Breast epithelium (tissue), 4 donors: ENCODE measurements around the gene OTUD5. TPM values are rescaled to one million over a fixed set of nuclear protein-coding genes. Genes with fewer than 3 reads are reported as not detected.

Experiments
- DNase-seq, 2 donors: peaks; one replicate each; pipeline ENCODE4 v3.0.0-alpha.2; 2019; ENCODE audit warnings: low spot score in 2 of 2
- H3K27ac ChIP-seq, 2 donors: fragments of 200-600 bp; sonication (generic) in 1 of 2; one replicate each; pipeline ENCODE4 v1.5.1; 2016 to 2019; ENCODE audit warnings: mild to moderate bottlenecking in 1 of 2
- H3K27me3 ChIP-seq, 2 donors: fragments of 200-600 bp; sonication (generic) in 1 of 2; one replicate each; pipeline versions ENCODE4 v1.5.1 to v1.6.0; 2017 to 2019; ENCODE audit warnings: control low read depth in 1 of 2, mild to moderate bottlenecking in 1 of 2
- H3K36me3 ChIP-seq: fragments of 200-600 bp; one replicate; pipeline ENCODE4 v1.5.1; 2019
- H3K4me1 ChIP-seq, 2 donors: fragments of 200-600 bp; sonication (generic); one replicate each; pipeline ENCODE4 v1.5.1; 2016 to 2019; ENCODE audit warnings: control low read depth in 1 of 2
- H3K4me3 ChIP-seq, 3 donors: fragments of 200-600 bp; sonication (generic); 1 replicate in 2 of 3; 2 replicates in 1 of 3; pipeline ENCODE4 v1.5.1; 2016 to 2019; ENCODE audit warnings: mild to moderate bottlenecking in 3 of 3, moderate library complexity in 2 of 3
- H3K9me3 ChIP-seq, 2 donors: fragments of 200-600 bp; sonication (generic) in 1 of 2; one replicate each; pipeline ENCODE4 v1.5.1; 2016 to 2019; ENCODE audit warnings: control low read depth in 1 of 2
- CTCF ChIP-seq, 3 donors: fragments of 450-650 bp; IDR thresholded peaks; one replicate each; pipeline ENCODE4 v1.5.1; 2016 to 2017; ENCODE audit warnings: antibody characterized with exemption in 3 of 3, mild to moderate bottlenecking in 3 of 3, moderate library complexity in 3 of 3
- POLR2A ChIP-seq: fragments of 450-650 bp; IDR thresholded peaks from one replicate; pipeline ENCODE4 v1.6.1; 2016; ENCODE audit warnings: antibody characterized with exemption, mild to moderate bottlenecking, moderate library complexity
- POLR2AphosphoS5 ChIP-seq, 3 donors: sonication (generic); formaldehyde crosslinking; IDR thresholded peaks; one replicate each; pipeline ENCODE4 v1.6.1; 2017; ENCODE audit warnings: antibody characterized with exemption in 3 of 3
- intact Hi-C: fragments of 100-400 bp; cut with DNase I; formaldehyde crosslinking; loops from one replicate; pipeline ENCODE4 v1.15.1; 2023; ENCODE audit warnings: low total_unique reads
- total RNA-seq, 3 donors: library from RNA; depleted of rRNA; stranded (reverse); fragments of >200 nt; gene quantifications; one replicate each; pipeline ENCODE4 v1.1.0, GENCODE V29; 2016

OTUD5 gene
- total RNA-seq, 3 donors from 2014 or later, result 35.8 to 37.9 (median 36.1) TPM

DNA sequence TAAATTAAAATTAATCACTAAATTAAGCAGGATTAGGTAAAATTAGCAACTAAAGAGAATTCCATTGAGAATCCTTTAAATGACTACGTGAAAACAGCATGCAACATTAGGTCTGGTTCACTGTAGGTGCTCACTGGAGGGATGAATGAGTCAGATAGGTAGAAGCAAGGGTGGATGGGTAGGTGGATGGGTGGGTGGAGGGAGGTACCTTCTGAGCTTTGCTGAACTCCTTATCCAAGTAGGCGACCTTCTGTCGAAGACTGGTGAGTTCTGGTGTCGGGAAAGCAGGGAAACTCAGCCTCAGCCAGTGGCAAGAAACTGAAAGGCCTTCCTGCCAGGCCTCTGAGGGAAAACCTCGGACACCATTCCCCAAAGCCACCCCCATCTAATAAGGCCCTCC is 41.6 kb upstream of the OTUD5 start:
- no peak for DNase-seq
- no peaks in the 10 kb centered on the region for H3K9me3 ChIP-seq
- H3K4me3 ChIP-seq, result no peak overlapping the region
- H3K4me1 ChIP-seq, result no peaks in the 10 kb centered on the region
- intact Hi-C loops, result no loop called here
- peaks cover 3 to 27% of the 10 kb centered on the region in 2 donors for H3K27me3 ChIP-seq
- no peaks in the 10 kb centered on the region for H3K36me3 ChIP-seq
- no peak overlapping the region for H3K27ac ChIP-seq
- TF ChIP-seq POLR2A (no peak), CTCF (IDR thresholded peaks at IDR 0.05) (no peak), POLR2AphosphoS5 (IDR thresholded peaks at IDR 0.05) (no peak)

DNA sequence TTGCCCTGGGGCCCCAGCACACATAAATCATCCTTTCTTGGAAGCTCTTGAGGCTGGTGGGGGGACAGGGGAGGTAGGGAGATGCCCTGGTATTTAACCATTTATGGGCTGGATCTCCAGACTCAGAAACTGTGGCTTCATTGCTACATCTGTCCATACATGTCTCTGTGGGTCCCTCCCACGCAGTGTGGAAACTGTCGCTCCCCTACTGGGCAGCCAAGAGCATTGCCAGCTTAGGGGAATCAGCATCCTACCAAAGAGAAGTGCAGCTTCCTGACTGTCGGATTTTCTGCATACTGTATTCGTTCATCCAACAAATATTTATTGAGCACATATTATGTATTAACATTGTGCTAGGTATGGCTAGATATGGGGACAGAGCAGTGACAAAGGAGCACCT is 41.0 kb upstream of the OTUD5 start:
- H3K27me3 ChIP-seq, result peaks cover 3 to 27% of the 10 kb centered on the region in 2 donors
- no peaks in the 10 kb centered on the region for H3K4me1 ChIP-seq
- H3K4me3 ChIP-seq, result no peak overlapping the region
- DNase-seq, result no peak
- no peaks in the 10 kb centered on the region for H3K9me3 ChIP-seq
- TF ChIP-seq POLR2AphosphoS5 (IDR thresholded peaks at IDR 0.05) (no peak), POLR2A (no peak), CTCF (IDR thresholded peaks at IDR 0.05) (no peak)
- intact Hi-C loops, result no loop called here
- no peaks in the 10 kb centered on the region for H3K36me3 ChIP-seq
- H3K27ac ChIP-seq, result no peak overlapping the region

DNA sequence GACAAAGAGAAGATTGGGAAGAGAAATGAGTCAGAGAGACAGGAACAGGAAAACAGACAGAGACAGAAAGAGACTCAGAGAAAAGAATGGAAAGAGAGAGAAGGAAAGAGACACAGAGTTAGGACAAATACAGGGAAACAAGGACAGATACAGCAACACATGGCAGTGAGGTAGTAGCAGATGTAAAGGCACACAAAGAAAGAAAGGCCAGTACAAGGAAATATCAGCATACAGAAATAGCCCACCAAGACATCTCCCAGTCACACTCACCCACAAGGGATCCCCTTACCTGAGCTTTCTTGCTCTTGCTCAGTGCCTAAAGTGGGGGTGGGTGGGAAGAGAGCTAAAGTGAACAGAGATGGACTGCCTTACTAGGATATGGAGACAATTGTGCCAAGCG is 40.5 kb upstream of the OTUD5 start:
- H3K36me3 ChIP-seq, result no peaks in the 10 kb centered on the region

DNA sequence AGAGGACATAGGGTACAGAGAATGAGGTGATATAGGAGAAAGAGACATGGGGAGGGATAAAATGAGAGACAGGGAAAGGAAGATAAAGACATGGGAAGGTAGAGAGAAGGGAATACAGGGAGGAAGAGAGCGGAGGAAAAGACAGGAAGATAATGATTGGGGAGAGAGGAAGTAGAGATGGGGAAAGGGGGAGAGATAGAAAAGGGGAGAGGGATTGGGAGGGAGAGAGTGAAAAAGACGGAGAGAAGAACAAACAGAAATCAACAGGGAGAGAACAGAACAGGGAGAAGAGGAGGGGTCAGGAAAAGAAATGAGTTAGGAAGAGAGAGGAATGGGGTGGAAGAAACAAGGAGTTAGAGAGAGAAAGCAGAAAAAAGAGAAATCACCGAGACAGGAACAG is 40.0 kb upstream of the OTUD5 start:
- intact Hi-C loops, result no loop called here
- DNase-seq, result no peak
- TF ChIP-seq POLR2A (no peak), POLR2AphosphoS5 (IDR thresholded peaks at IDR 0.05) (no peak), CTCF (IDR thresholded peaks at IDR 0.05) (no peak)

More for the DNA sequence above, 40.5 kb upstream of the OTUD5 start:
- Histone ChIP-seq H3K9me3 (no peaks in the 10 kb centered on the region), H3K4me3 (no peak overlapping the region), H3K27ac (no peak overlapping the region), H3K4me1 (no peaks in the 10 kb centered on the region), H3K27me3 (peaks cover 3 to 27% of the 10 kb centered on the region in 2 donors)
- no peak for TF ChIP-seq POLR2AphosphoS5 (IDR thresholded peaks at IDR 0.05)
- intact Hi-C loops, result no loop called here
- no peak for DNase-seq

GRCh38 chrX:48996969-48997368 is 39.6 kb upstream of the OTUD5 start:
- Histone ChIP-seq H3K4me3 (no peak overlapping the region), H3K4me1 (no peaks in the 10 kb centered on the region), H3K27ac (no peak overlapping the region), H3K9me3 (no peaks in the 10 kb centered on the region), H3K36me3 (no peaks in the 10 kb centered on the region), H3K27me3 (peaks cover 3 to 33% of the 10 kb centered on the region in 2 donors)
- intact Hi-C loops, result no loop called here
- no peak for TF ChIP-seq CTCF (IDR thresholded peaks at IDR 0.05)
- no peak for TF ChIP-seq POLR2A
- no peak for TF ChIP-seq POLR2AphosphoS5 (IDR thresholded peaks at IDR 0.05)
- no peak for DNase-seq

More for the DNA sequence above, 40.0 kb upstream of the OTUD5 start:
- Histone ChIP-seq H3K4me1 (no peaks in the 10 kb centered on the region), H3K27me3 (peaks cover 3 to 29% of the 10 kb centered on the region in 2 donors), H3K36me3 (no peaks in the 10 kb centered on the region), H3K4me3 (no peak overlapping the region), H3K27ac (no peak overlapping the region), H3K9me3 (no peaks in the 10 kb centered on the region)

GRCh38 chrX:48992341-48992740 is 34.9 kb upstream of the OTUD5 start:
- H3K4me1 ChIP-seq, result no peaks in the 10 kb centered on the region
- no peak for TF ChIP-seq POLR2AphosphoS5 (IDR thresholded peaks at IDR 0.05)
- no peak for TF ChIP-seq CTCF (IDR thresholded peaks at IDR 0.05)
- no peak for TF ChIP-seq POLR2A
- H3K27me3 ChIP-seq, result peaks cover 0 to 40% of the 10 kb centered on the region in 2 donors
- no peak overlapping the region for H3K27ac ChIP-seq
- DNase-seq, result no peak
- no peaks in the 10 kb centered on the region for H3K9me3 ChIP-seq
- H3K36me3 ChIP-seq, result no peaks in the 10 kb centered on the region
- H3K4me3 ChIP-seq, result no peak overlapping the region
- intact Hi-C loops, result no loop called here
